Endothelial cell of umbilical vein (primary cell): ENCODE measurements around the gene RIOK3. TPM values are rescaled to one million over a fixed set of nuclear protein-coding genes. Genes with fewer than 3 reads are reported as not detected.

Source experiments
- BruUV-seq: library from RNA; stranded (reverse); fragments of 400-500 nt; replicated peaks from 2 replicates; lab custom pipeline; 2021; lab: Mats Ljungman, UMichigan
- CTCF ChIA-PET: fragments of 300-600, 350-600 bp; sonication (Branson Sonifier 250); formaldehyde crosslinking; loops from one replicate; lab custom pipeline; 2021; ENCODE audit warnings: antibody characterized with exemption, inconsistent platforms; lab: Charles Lee
- POLR2A ChIA-PET: fragments of 300-600, 350-600 bp; sonication (Branson Sonifier 250); formaldehyde crosslinking; loops from one replicate; lab custom pipeline; 2021; ENCODE audit warnings: antibody characterized with exemption, inconsistent platforms; lab: Charles Lee
- DNase-seq: peaks from one replicate; pipeline ENCODE4 v3.0.0-alpha.2; 2011; ENCODE audit warnings: low read depth, low spot score
- FAIRE-seq: peaks from 2 replicates; lab custom pipeline; 2011; peaks lifted over from hg19 to GRCh38; lab: Jason Lieb, UNC
- H2AFZ ChIP-seq: 2 replicates; pipeline ENCODE4 v1.6.0; 2012; ENCODE audit warnings: low read depth, low read length, control low read depth, inconsistent platforms
- H3K27ac ChIP-seq: 2 replicates; pipeline ENCODE4 v1.5.1; 2011; ENCODE audit warnings: low read depth, mild to moderate bottlenecking, control low read depth, low read length, moderate library complexity; ENCODE audit not compliant: insufficient read depth
- H3K27me3 ChIP-seq, 2 experiments: 2 replicates each; pipeline versions ENCODE4 v1.6.0 to v1.6.1; 2011; ENCODE audit warnings: low read length in 2 of 2, mixed read lengths in 1 of 2; ENCODE audit not compliant: control insufficient read depth in 2 of 2, insufficient read depth in 2 of 2
- H3K36me3 ChIP-seq, 2 experiments: 2 replicates in 1 of 2; 3 replicates in 1 of 2; pipeline ENCODE4 v1.5.1; 2011; ENCODE audit warnings: low read length in 2 of 2, mild to moderate bottlenecking in 1 of 2, moderate library complexity in 1 of 2; ENCODE audit not compliant: control insufficient read depth in 2 of 2, insufficient read depth in 2 of 2; ENCODE audit errors: extremely low read depth in 1 of 2
- H3K4me1 ChIP-seq: 3 replicates; pipeline ENCODE4 v1.5.1; 2011; ENCODE audit warnings: mild to moderate bottlenecking, low read length; ENCODE audit not compliant: control insufficient read depth, insufficient read depth; ENCODE audit errors: extremely low read depth
- H3K4me2 ChIP-seq: 2 replicates; pipeline ENCODE4 v1.6.1; 2011; ENCODE audit warnings: low read length, control low read depth, mixed read lengths; ENCODE audit not compliant: insufficient read depth
- H3K4me3 ChIP-seq, 3 experiments: fragments of 200-600 bp in 1 of 3; sonication (generic), shearing (Covaris generic) in 1 of 3; replicated peaks in 1 of 3; 2 replicates each; pipeline ENCODE4 v1.5.1; 2011 to 2016; ENCODE audit warnings: control low read depth in 3 of 3, low read length in 3 of 3, mild to moderate bottlenecking in 2 of 3, inconsistent platforms in 1 of 3, low read depth in 1 of 3, moderate library complexity in 1 of 3; ENCODE audit not compliant: insufficient read depth in 1 of 3
- H3K79me2 ChIP-seq: 2 replicates; pipeline ENCODE4 v1.6.0; 2012; ENCODE audit warnings: low read length, inconsistent platforms; ENCODE audit not compliant: control insufficient read depth, insufficient read depth
- H3K9ac ChIP-seq: replicated peaks from 2 replicates; pipeline ENCODE3; 2011; ENCODE audit warnings: low read length, control low read depth; ENCODE audit not compliant: insufficient read depth; ENCODE audit errors: extremely low read depth
- H3K9me1 ChIP-seq: replicated peaks from 3 replicates; pipeline ENCODE4 v1.6.0; 2011; ENCODE audit warnings: mild to moderate bottlenecking, low read length; ENCODE audit not compliant: control insufficient read depth, insufficient read depth; ENCODE audit errors: extremely low read depth
- H3K9me3 ChIP-seq: replicated peaks from 2 replicates; pipeline ENCODE4 v1.5.1; 2012; ENCODE audit warnings: low read length, inconsistent platforms; ENCODE audit not compliant: control insufficient read depth, insufficient read depth
- H4K20me1 ChIP-seq: replicated peaks from 2 replicates; pipeline ENCODE3; 2011; ENCODE audit warnings: mild to moderate bottlenecking, low read length; ENCODE audit not compliant: control insufficient read depth, insufficient read depth; ENCODE audit errors: extremely low read depth
- EZH2 ChIP-seq: IDR thresholded peaks from 2 replicates; pipeline ENCODE4 v1.6.1; 2012; ENCODE audit warnings: borderline replicate concordance, low read depth, mild to moderate bottlenecking, moderate library complexity, low read length, inconsistent platforms; ENCODE audit not compliant: severe bottlenecking
- FOS ChIP-seq: IDR thresholded peaks from 2 replicates; pipeline ENCODE4 v1.6.1; 2011; ENCODE audit warnings: mild to moderate bottlenecking, low read length, moderate library complexity, borderline replicate concordance; ENCODE audit not compliant: insufficient read depth
- GATA2 ChIP-seq: IDR thresholded peaks from 2 replicates; pipeline ENCODE4 v1.7.0; 2011; ENCODE audit warnings: low read depth, mild to moderate bottlenecking, moderate library complexity, mixed read lengths, low read length; ENCODE audit not compliant: insufficient read length, insufficient read depth
- JUN ChIP-seq: IDR thresholded peaks from 2 replicates; pipeline ENCODE4 v1.6.1; 2011; ENCODE audit warnings: borderline replicate concordance, low read depth; ENCODE audit not compliant: insufficient read length, insufficient read depth
- MYC ChIP-seq: IDR thresholded peaks from one replicate; pipeline ENCODE4 v1.6.1; 2011; ENCODE audit warnings: mild to moderate bottlenecking, low read depth, low read length
- POLR2A ChIP-seq: IDR thresholded peaks from 2 replicates; pipeline ENCODE4 v1.6.1; 2012; ENCODE audit warnings: low read depth, mild to moderate bottlenecking, control low read depth, low read length
- dilution Hi-C: fragments of 300-500 bp; cut with MboI; formaldehyde crosslinking; loops from one replicate; pipeline ENCODE4 v1.15.0; 2019; ENCODE audit warnings: low sequenced_read_pairs; ENCODE audit not compliant: extremely low pct_ligation_motif_present
- intact Hi-C: fragments of 100-400 bp; cut with micrococcal nuclease; formaldehyde crosslinking; loops from one replicate; pipeline ENCODE4 v1.10.0; 2022
- polyA plus RNA-seq, 4 experiments: library from polyadenylated mRNA; depleted of rRNA in 3 of 4; stranded (reverse) in 3 of 4; unstranded in 1 of 4; fragments of >200 nt; gene quantifications; 2 replicates each; pipeline versions ENCODE4 v1.2.1 to v1.2.3, GENCODE V29; 2011 to 2012; ENCODE audit warnings: missing spikeins in 1 of 4
- total RNA-seq: library from RNA; stranded (reverse); gene quantifications from 2 replicates; pipeline ENCODE4 v1.2.3, GENCODE V29; 2021
- TF ChIP-seq, protein P1 (sequence below), 2 donors: IDR thresholded peaks; 1 replicate in 1 of 2; 2 replicates in 1 of 2; pipeline ENCODE4 v1.5.1; 2011; ENCODE audit warnings: low read length in 2 of 2, mild to moderate bottlenecking in 2 of 2, moderate library complexity in 2 of 2, control low read depth in 1 of 2, inconsistent platforms in 1 of 2, low read depth in 1 of 2; ENCODE audit not compliant: insufficient read depth in 1 of 2; ENCODE audit errors: extremely low read depth in 1 of 2
- TF ChIP-seq, protein P2 (sequence below): IDR thresholded peaks from 2 replicates; pipeline ENCODE4 v1.6.1; 2011; ENCODE audit not compliant: insufficient read depth, insufficient read length

The RIOK3 gene
- total and polyA plus RNA-seq, 2 donors (not counting 3 experiments of a cell fraction or from before 2014, with no cell fraction given): 14.8 to 50.7 TPM

- no peaks in the 10 kb centered on the region for H3K9me1 ChIP-seq
- H3K27me3 ChIP-seq: no peaks in the 10 kb centered on the region
- BruUV-seq: no TSS peak
- H3K36me3 ChIP-seq: peaks cover 3 to 5% of the 10 kb centered on the region in 2 experiments
- ChIA-PET POLR2A (no interaction called here), CTCF (interaction anchor here (2.0 to 3.8 kb wide), 2 partner anchors 12 to 13 kb away, joined by 20 to 71 read pairs; no protein-coding TSS in a partner anchor)
- peaks cover 30% of the 10 kb centered on the region for H3K4me1 ChIP-seq
- no peak overlapping the region for H3K27ac ChIP-seq
- dilution Hi-C loops (no loop called here), intact Hi-C loops (no loop called here)
- no peak overlapping the region for H2AFZ ChIP-seq
- H4K20me1 ChIP-seq: no peaks in the 10 kb centered on the region
- H3K9ac ChIP-seq: no peak overlapping the region
- TF ChIP-seq, protein P1, sequence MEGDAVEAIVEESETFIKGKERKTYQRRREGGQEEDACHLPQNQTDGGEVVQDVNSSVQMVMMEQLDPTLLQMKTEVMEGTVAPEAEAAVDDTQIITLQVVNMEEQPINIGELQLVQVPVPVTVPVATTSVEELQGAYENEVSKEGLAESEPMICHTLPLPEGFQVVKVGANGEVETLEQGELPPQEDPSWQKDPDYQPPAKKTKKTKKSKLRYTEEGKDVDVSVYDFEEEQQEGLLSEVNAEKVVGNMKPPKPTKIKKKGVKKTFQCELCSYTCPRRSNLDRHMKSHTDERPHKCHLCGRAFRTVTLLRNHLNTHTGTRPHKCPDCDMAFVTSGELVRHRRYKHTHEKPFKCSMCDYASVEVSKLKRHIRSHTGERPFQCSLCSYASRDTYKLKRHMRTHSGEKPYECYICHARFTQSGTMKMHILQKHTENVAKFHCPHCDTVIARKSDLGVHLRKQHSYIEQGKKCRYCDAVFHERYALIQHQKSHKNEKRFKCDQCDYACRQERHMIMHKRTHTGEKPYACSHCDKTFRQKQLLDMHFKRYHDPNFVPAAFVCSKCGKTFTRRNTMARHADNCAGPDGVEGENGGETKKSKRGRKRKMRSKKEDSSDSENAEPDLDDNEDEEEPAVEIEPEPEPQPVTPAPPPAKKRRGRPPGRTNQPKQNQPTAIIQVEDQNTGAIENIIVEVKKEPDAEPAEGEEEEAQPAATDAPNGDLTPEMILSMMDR (IDR thresholded peaks at IDR 0.05; ENCODE audit: extremely low read depth in 1 of 2, insufficient read depth in 1 of 2, low read depth in 1 of 2, low read length in 2 of 2): no peak
- TF ChIP-seq POLR2A (peak; percentile 1), EZH2 (no peak), MYC (no peak), FOS (no peak), JUN (no peak), GATA2 (no peak)
- TF ChIP-seq, protein P2, sequence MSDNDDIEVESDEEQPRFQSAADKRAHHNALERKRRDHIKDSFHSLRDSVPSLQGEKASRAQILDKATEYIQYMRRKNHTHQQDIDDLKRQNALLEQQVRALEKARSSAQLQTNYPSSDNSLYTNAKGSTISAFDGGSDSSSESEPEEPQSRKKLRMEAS: no peak
- no peak overlapping the region for H3K4me2 ChIP-seq
- no peaks in the 10 kb centered on the region for H3K79me2 ChIP-seq
- no peak for FAIRE-seq
- H3K4me3 ChIP-seq: no peak overlapping the region
- H3K9me3 ChIP-seq: no peaks in the 10 kb centered on the region
- no peak for DNase-seq
Measured at GRCh38 chr18:23485386-23485785, 32.3 kb downstream of the RIOK3 start.
